HCT116 (cell line): Measurements from ENCODE around the gene ECE1.

Experiments used
- CTCF ChIP-seq, 3 experiments: fragments of 200-600 bp in 1 of 3; sonication (generic) in 1 of 3; IDR thresholded peaks in 2 of 3; conservative IDR thresholded peaks in 1 of 3; 2 replicates each; pipeline ENCODE4 v1.5.1; 2012 to 2017; ENCODE audit warnings: low read depth in 2 of 3, low read length in 2 of 3, antibody characterized with exemption in 1 of 3, borderline replicate concordance in 1 of 3, control low read depth in 1 of 3, mild to moderate bottlenecking in 1 of 3, mixed read lengths in 1 of 3, mixed run types in 1 of 3, moderate library complexity in 1 of 3; ENCODE audit not compliant: insufficient read depth in 1 of 3
- EZH2 ChIP-seq: fragments of 200-600 bp; sonication (generic); IDR thresholded peaks from 2 replicates; pipeline ENCODE4 v1.6.1; 2017; ENCODE audit warnings: antibody characterized with exemption, mixed run types
- JUND ChIP-seq: IDR thresholded peaks from 2 replicates; pipeline ENCODE4 v1.6.1; 2012
- POLR2A ChIP-seq: IDR thresholded peaks from 2 replicates; pipeline ENCODE4 v1.7.0; 2011; ENCODE audit warnings: borderline replicate concordance; ENCODE audit not compliant: insufficient read depth, insufficient read length; ENCODE audit errors: extremely low read depth
- POLR2AphosphoS5 ChIP-seq: IDR thresholded peaks from 2 replicates; pipeline ENCODE4 v1.6.1; 2011; ENCODE audit warnings: mild to moderate bottlenecking, low read depth, low read length, moderate library complexity

DNA sequence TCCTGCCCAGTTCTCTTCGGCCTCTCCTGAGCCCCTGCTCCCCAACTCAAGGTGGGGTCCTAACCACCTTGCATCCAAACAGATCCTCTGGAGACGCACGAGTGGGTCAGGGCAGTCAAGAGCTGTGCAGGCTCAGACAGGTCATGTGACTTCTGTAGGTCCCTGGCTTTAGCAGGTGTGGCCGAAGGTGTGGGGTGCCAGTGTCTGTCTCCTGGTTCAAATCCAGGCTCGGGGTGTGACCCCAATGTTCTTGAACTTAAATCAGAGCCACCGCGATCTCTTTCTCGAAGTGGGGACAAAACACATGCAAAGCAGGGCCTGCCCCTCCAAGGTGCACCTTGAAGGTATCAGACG lies 27.4 kb upstream of the ECE1 start:
- no peak for TF ChIP-seq EZH2
- TF ChIP-seq POLR2AphosphoS5, result no peak
- no peak for TF ChIP-seq JUND
- no peak for TF ChIP-seq CTCF (IDR thresholded peaks at IDR 0.05 in 2 of 3, conservative IDR thresholded peaks at IDR 0.05 in 1 of 3; ENCODE audit: borderline replicate concordance in 1 of 3, insufficient read depth in 1 of 3, low read depth in 2 of 3, low read length in 2 of 3)
- TF ChIP-seq POLR2A, result no peak
